BLaER1 (cell line): ENCODE measurements around the gene HYI.
"Not testable (repeated sequence)": the region's sequence is repeated elsewhere in the genome, so short reads cannot be mapped to it uniquely, and the experiment has no call there.

ENCODE experiments used
- H3K27ac ChIP-seq: shearing (Covaris generic); formaldehyde crosslinking; 2 replicates; pipeline ENCODE4 v1.8.1; 2022
- H3K27me3 ChIP-seq: shearing (Covaris generic); formaldehyde crosslinking; 2 replicates; pipeline ENCODE4 v1.8.1; 2022
- H3K36me3 ChIP-seq: shearing (Covaris generic); formaldehyde crosslinking; 2 replicates; pipeline ENCODE4 v1.8.1; 2022
- H3K4me1 ChIP-seq: shearing (Covaris generic); formaldehyde crosslinking; 2 replicates; pipeline ENCODE4 v1.8.1; 2022
- H3K4me2 ChIP-seq: shearing (Covaris generic); formaldehyde crosslinking; 2 replicates; pipeline ENCODE4 v1.8.1; 2022
- H3K4me3 ChIP-seq: shearing (Covaris generic); formaldehyde crosslinking; 2 replicates; pipeline ENCODE4 v1.8.1; 2022
- H3K9ac ChIP-seq: shearing (Covaris generic); formaldehyde crosslinking; 2 replicates; pipeline ENCODE4 v1.8.1; 2022
- H3K9me3 ChIP-seq: shearing (Covaris generic); formaldehyde crosslinking; 2 replicates; pipeline ENCODE4 v1.8.1; 2022
- H4K20me1 ChIP-seq: shearing (Covaris generic); formaldehyde crosslinking; 2 replicates; pipeline ENCODE4 v1.8.1; 2022
- Cebpa-rat ChIP-seq: shearing (Covaris generic); IDR thresholded peaks from 2 replicates; pipeline ENCODE4 v1.8.1; 2022

HYI gene

DNA sequence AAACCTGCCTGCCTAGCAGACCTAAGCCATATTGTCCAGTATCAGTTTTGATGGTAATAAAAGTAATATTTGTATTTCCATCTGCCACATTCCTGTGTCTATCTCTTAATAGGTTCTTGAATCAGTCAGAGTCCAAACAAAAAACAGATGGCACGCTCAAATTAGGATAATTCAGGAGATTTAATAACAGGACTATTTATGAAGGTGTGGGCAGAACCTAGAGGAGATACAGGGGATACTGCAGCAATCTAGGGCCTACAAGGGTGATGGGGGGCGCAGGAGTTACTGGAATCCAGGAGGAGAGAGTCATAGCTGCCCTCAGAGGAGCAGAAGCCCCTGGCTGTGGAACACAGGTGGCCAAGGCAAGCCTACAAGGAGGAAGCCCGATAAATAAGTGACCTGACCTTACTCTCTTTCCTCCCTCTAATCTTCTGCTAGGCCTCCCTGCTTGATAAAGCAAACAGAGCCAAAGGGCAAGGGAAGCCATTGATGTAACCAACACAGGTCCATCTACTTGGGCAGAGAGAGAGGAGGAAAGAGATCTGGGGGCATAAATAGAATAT is 11.9 kb upstream of the HYI start:
- no peak overlapping the region for H3K4me3 ChIP-seq
- H3K27me3 ChIP-seq = no peaks in the 10 kb centered on the region
- no peaks in the 10 kb centered on the region for H4K20me1 ChIP-seq
- H3K36me3 ChIP-seq = no peaks in the 10 kb centered on the region
- peaks cover 12% of the 10 kb centered on the region for H3K4me1 ChIP-seq
- peak overlapping the region; percentile 22; the same call in 1 of the 2 replicates for H3K4me2 ChIP-seq
- no peak overlapping the region for H3K9ac ChIP-seq
- no peaks in the 10 kb centered on the region for H3K9me3 ChIP-seq
- TF ChIP-seq Cebpa-rat = no peak
- no peak overlapping the region for H3K27ac ChIP-seq

DNA sequence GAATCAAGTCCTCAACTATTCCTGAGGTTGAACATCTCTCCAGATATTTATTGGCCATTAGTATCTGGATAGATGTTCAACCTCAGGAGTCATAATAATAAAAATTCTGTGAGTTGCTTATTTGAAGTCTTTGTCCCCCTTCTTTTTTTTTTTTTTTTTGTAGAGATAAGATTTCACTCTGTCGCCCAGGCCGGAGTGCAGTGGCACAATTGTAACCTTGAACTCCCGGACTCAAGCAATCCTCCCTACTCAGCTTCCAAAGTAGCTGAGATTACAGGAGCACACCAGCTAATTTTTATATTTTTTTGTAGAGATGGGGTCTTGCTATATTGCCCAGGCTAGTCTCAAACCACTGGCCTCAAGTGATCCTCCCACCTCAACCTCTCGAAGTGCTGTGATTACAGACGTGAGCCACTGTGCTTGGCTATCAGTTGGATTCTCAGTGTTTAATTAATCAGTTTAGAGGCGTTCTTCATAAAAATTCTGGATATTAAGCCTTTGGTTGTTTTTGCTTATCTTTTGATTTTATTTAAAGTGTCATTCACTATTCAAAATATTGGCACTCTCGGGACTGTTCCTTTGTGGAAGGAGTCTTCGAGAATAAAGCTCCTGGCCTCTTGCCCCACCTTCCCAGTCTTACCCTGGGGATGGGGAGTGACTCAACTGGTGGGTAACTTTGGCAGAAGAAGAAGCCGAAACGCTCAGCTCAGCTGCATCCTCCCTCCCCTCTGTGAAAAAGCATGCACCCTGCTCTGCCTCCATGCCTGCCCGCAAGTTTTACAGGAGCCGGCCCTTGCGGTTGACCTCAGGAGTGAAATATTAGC is 11.2 kb upstream of the HYI start:
- H3K27ac ChIP-seq = no peak overlapping the region
- no peaks in the 10 kb centered on the region for H4K20me1 ChIP-seq
- TF ChIP-seq Cebpa-rat = no peak
- H3K9ac ChIP-seq = no peak overlapping the region
- peaks cover 12% of the 10 kb centered on the region for H3K4me1 ChIP-seq
- H3K4me3 ChIP-seq = no peak overlapping the region
- H3K36me3 ChIP-seq = no peaks in the 10 kb centered on the region
- H3K27me3 ChIP-seq = no peaks in the 10 kb centered on the region
- H3K4me2 ChIP-seq = no peak overlapping the region
- H3K9me3 ChIP-seq = no peaks in the 10 kb centered on the region

DNA sequence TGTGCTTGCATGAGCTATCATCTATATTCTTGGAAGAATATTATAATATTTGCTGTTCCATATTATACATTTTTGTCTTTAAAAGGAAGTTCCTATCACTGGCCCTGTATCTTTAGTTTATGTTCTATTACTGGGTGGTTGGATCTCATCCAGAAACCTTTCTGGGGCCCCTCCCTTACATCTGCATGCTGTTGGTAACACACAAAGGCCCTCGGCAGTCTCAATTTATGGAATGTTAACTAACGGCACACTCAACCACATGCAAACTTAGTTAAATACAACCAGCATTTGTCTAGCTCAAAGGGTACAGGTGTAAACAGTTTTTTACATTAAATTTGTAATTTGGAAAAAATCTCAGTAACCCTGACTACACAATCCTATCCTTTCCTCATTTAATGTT is 9.7 kb upstream of the HYI start:
- Histone ChIP-seq H3K27me3 (no peaks in the 10 kb centered on the region), H3K4me3 (no peak overlapping the region), H3K9ac (no peak overlapping the region), H3K36me3 (no peaks in the 10 kb centered on the region), H3K27ac (no peak overlapping the region), H3K4me1 (peaks cover 12% of the 10 kb centered on the region), H4K20me1 (no peaks in the 10 kb centered on the region), H3K9me3 (no peaks in the 10 kb centered on the region), H3K4me2 (no peak overlapping the region)
- TF ChIP-seq Cebpa-rat = no peak

DNA sequence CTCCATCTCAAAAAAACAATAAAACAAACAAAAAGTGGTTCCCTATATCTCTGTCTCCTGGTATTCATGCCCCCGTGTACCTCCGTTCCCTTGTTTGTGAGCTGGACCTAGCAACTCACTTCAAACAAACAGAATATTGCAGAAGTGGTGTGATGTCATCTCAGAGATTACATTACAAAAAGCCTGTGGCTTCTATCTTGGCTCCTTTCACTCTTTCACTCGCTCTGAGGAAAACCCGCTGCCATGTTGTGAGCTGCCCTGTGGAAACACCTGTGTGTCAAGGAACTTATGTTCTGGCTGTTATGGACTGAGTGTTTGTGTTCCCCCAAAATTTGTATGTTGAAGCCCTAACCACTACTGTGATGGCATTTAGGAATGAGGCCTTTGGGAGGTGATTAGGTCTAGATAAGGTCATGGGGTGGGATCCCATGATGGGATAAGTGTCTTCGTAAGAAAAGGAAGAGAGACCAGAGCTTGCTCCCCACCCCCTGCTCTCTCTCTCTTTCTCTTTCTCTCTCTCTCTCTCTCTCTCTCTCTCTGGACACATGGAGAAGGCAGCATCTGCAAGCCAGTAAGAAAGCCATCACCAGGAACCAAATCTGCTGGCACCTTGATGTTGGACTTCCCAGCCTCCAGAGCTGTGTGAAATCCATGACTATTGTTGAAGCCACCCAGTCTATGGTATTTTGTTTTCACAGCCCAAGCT is 7.4 kb upstream of the HYI start:
- no peaks in the 10 kb centered on the region for H4K20me1 ChIP-seq
- no peaks in the 10 kb centered on the region for H3K27me3 ChIP-seq
- no peaks in the 10 kb centered on the region for H3K9me3 ChIP-seq
- peaks cover 6% of the 10 kb centered on the region for H3K4me1 ChIP-seq
- no peak overlapping the region for H3K9ac ChIP-seq
- H3K36me3 ChIP-seq = no peaks in the 10 kb centered on the region
- TF ChIP-seq Cebpa-rat = no peak
- H3K4me2 ChIP-seq = no peak overlapping the region
- H3K27ac ChIP-seq = no peak overlapping the region
- no peak overlapping the region for H3K4me3 ChIP-seq

DNA sequence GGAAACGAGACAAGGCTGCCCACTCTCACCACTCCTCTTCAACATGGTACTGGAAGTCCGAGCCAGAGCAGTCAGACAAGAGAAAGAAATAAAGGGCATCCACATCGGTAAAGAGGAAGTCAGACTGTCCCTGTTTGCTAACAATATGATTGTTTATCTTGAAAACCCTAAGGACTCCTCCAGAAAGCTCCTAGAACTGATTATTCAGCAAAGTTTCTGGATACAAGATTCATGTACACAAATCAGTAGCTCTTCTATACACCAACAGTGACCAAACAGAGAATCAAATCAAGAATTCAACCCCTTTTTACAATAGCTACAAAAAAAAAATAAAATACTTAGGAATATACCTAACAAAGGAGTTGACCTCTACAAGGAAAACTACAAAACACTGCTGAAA is 4.6 kb upstream of the HYI start:
- H3K4me3 ChIP-seq, H3K27ac ChIP-seq, H3K4me1 ChIP-seq, H3K9me3 ChIP-seq, H3K36me3 ChIP-seq, H3K4me2 ChIP-seq, H3K27me3 ChIP-seq, H4K20me1 ChIP-seq, H3K9ac ChIP-seq: not testable (repeated sequence)

DNA sequence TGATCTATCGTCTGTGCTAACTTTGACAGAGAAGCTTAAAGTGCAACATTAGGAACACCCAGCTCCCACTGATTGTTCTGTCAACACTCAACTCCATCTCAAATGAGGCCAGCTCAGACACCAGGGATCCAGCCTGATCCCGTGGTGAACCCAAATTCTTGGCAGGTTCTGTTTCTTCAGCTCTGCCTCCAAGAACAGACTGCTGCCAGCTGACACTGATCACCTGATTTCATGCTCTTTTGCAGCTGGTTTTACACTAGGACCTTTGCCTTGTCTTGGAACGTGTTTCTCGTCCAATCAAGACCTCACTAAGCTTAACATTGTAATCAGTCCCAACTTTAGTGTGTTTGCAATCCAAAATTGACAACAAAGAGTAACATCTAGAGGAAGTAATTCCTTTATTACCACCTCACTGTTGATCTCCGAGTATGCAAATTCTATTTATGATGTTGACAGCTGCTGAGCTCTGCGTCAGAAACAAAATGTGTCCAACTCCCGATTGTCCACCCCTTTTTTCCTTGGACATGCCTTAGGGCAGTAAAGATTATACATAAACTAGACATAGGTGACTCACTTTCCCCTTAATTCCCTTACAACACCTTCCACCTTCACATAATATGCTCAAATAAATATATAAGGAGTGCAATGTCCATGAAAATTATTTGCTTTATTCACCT is 1.6 kb upstream of the HYI start:
- Histone ChIP-seq H3K4me3 (no peak overlapping the region), H3K4me2 (peak overlapping the region; percentile 71; the same call in 1 of the 2 replicates)

DNA sequence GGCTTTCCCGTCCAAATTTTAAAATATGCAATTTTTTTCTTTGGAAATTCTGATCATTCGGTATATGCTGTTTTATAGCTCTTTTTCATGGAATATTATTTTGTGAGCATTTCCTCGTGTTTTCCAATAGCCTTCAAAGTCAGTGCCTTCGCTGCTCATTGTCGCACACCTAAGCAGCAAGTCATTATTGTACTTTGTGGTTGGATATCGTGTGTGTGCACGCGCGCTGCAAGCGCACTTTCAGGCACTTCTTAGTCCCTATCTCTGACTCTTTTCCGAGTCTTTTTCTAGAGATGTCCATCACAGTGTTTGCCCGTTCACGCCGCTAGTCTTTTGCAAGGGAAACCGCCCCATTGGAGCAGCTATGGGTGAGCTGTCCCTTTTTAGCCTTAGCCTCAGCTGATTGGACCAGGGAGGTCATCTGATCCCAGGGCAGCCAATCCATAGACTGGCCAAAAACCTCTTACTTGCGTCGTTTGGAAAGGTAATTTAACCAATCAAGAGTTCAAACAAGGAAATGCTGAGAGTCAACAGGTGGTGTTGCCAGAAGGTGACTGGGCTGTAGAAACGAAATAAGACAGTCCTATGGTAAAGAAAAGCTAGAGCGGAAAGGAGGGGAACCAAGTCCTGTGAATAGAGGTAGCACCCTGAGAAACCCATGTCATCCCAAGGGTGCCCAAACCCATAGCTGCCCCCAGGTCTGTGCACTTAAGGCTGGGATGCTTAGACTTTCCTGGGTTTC is 710 bp upstream of the HYI start:
- H3K27me3 ChIP-seq = no peaks in the 10 kb centered on the region
- peaks cover 29% of the 10 kb centered on the region for H3K36me3 ChIP-seq
- no peaks in the 10 kb centered on the region for H3K9me3 ChIP-seq
- peaks cover 29% of the 10 kb centered on the region for H3K4me1 ChIP-seq
- peak overlapping the region; percentile 42; the same call in 1 of the 2 replicates for H3K27ac ChIP-seq
- peak overlapping the region; percentile 71 for H3K4me2 ChIP-seq
- no peaks in the 10 kb centered on the region for H4K20me1 ChIP-seq
- H3K9ac ChIP-seq = peak overlapping the region; percentile 52
- TF ChIP-seq Cebpa-rat = no peak
- peak overlapping the region; percentile 63 for H3K4me3 ChIP-seq

More for the DNA sequence above, 1.6 kb upstream of the HYI start:
- Histone ChIP-seq H3K9ac (no peak overlapping the region), H4K20me1 (no peaks in the 10 kb centered on the region), H3K4me1 (peaks cover 29% of the 10 kb centered on the region), H3K9me3 (no peaks in the 10 kb centered on the region), H3K36me3 (peaks cover 20% of the 10 kb centered on the region), H3K27me3 (no peaks in the 10 kb centered on the region), H3K27ac (no peak overlapping the region)
- TF ChIP-seq Cebpa-rat = no peak

DNA sequence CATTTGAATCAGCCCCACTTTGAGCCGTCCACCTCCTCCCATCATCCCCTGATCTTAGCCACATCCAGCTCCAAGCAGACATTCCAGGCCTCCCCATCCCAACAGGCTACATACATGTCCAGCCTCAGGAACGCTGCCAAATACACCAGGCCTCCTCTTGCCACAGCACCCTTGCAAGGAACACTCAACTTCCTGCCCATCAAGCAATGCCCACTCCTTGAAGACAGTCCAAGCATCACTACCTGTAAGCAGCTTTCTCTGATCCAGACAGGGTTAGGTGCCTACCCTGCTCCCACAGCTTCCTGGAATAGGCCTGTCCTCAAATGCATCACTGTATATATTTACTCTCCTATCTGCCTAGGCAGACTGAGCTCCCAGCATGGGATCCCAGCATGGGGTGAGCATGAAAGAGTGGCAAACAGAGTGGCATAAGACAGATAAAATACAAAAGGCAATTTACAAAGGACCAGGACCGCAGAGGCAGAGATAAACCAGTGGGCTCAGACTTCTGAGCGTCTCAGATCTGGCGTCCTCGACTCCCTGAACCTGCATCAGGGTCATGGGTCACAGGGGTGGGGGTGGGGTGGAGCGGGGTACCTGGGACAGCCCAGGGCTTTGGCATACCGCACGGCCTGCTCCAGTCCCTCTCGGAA is 816 bp downstream of the HYI start:
- peaks cover 45% of the 10 kb centered on the region for H3K36me3 ChIP-seq
- no peaks in the 10 kb centered on the region for H3K27me3 ChIP-seq
- peaks cover 29% of the 10 kb centered on the region for H3K4me1 ChIP-seq
- no peaks in the 10 kb centered on the region for H3K9me3 ChIP-seq
- TF ChIP-seq Cebpa-rat = no peak
- peak overlapping the region; percentile 71 for H3K4me2 ChIP-seq
- no peaks in the 10 kb centered on the region for H4K20me1 ChIP-seq
- H3K27ac ChIP-seq = peak overlapping the region; percentile 62
- H3K4me3 ChIP-seq = peak overlapping the region; percentile 63
- peak overlapping the region; percentile 75 for H3K9ac ChIP-seq
